ENCODE results near the gene SEPTIN10.

SEPTIN10 gene

DNA sequence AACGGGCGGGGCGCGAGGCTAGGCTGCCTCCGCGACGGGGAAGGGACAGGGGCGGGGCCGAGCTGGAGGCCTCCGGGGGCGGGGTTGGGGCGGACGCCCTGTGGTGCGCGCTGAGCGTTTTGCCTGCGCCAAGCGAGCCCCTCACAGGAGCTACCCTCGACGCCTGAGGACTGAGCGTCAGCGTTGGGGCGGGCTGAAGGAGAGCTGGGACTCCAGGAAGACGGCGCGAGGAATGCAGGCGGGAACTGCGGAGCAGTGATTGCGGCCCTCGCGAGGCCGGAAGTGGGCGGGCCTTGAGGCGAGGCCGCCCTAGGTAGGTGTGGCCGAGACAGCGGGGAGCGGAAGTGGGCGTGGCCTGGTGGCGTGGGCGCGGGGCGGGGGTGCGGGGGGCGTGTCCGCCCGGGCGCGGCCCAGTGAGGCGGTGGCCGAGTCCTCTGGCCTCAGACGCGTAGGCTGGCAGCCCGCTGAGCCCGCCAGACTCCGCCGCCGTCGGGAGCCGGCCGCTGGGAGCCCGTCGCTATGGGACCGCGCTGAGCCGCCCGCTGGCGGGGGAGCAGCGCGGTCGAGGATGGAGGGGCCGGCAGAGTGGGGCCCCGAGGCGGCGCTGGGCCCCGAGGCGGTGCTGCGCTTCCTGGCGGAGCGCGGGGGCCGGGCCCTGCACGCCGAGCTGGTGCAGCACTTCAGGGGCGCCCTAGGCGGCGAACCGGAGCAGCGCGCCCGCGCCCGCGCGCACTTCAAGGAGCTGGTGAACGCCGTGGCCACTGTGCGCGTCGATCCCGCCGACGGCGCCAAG, at the start of gene SEPTIN10, which contains the start of gene SOWAHC:
Gene SEPTIN10, minus strand, starts transcription at position 45 of the 793 bp plus-strand sequence. CDS start 139 bp downstream, outside the sequence.
Gene SOWAHC, plus strand, starts transcription at position 443 of the 793 bp plus-strand sequence. Its CDS starts 126 bp downstream, at position 569.
- no peaks in the 10 kb centered on the region for H3K27me3 ChIP-seq (ENCODE audit: control insufficient read depth in 1 of 2, insufficient read depth in 2 of 2, low read length in 2 of 2)
- peak within 1 kb of the TSS; percentile 98 for H3K9ac ChIP-seq (ENCODE audit: low read length)
- peak within 1 kb of the TSS; percentile 71 to 97 for H3K4me3 ChIP-seq (ENCODE audit: low read depth in 1 of 2, low read length in 2 of 2)
- H3K36me3 ChIP-seq (ENCODE audit: insufficient read depth, low read length), result no peaks in the 10 kb centered on the region
- peaks cover 40% of the 10 kb centered on the region for H3K4me1 ChIP-seq (ENCODE audit: insufficient read depth, low read length)
- peak within 1 kb of the TSS; percentile 75 for H3K27ac ChIP-seq (ENCODE audit: low read depth, low read length)
- no peaks in the 10 kb centered on the region for H3K9me3 ChIP-seq (ENCODE audit: low read length)

DNA sequence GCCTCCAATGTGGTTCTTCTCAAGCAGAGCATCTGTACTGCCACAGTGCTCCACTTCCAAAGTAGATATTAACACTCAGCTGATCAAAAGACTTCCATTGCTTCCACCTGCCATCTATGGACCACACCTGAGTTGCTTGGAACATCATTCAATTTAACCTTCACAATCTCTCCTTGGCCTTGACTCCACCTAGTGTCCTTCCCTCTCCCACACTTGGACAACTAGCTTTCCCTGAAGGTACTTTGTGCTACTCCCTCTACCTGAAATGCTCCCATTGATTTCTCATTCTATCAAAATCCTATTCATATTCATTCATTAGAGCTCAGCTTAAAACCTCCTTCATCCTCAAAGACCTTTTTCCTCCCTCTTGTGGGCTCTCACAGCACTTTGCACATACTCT, 49.1 kb upstream of the SEPTIN10 start:
- Histone ChIP-seq H3K9ac (ENCODE audit: low read length) (no peak overlapping the region), H3K27ac (ENCODE audit: low read depth, low read length) (no peak overlapping the region), H3K27me3 (ENCODE audit: control insufficient read depth in 1 of 2, insufficient read depth in 2 of 2, low read length in 2 of 2) (no peaks in the 10 kb centered on the region), H3K36me3 (ENCODE audit: insufficient read depth, low read length) (no peaks in the 10 kb centered on the region), H3K9me3 (ENCODE audit: low read length) (no peaks in the 10 kb centered on the region), H3K4me3 (ENCODE audit: low read depth in 1 of 2, low read length in 2 of 2) (no peak overlapping the region), H3K4me1 (ENCODE audit: insufficient read depth, low read length) (peaks cover 10% of the 10 kb centered on the region)

DNA sequence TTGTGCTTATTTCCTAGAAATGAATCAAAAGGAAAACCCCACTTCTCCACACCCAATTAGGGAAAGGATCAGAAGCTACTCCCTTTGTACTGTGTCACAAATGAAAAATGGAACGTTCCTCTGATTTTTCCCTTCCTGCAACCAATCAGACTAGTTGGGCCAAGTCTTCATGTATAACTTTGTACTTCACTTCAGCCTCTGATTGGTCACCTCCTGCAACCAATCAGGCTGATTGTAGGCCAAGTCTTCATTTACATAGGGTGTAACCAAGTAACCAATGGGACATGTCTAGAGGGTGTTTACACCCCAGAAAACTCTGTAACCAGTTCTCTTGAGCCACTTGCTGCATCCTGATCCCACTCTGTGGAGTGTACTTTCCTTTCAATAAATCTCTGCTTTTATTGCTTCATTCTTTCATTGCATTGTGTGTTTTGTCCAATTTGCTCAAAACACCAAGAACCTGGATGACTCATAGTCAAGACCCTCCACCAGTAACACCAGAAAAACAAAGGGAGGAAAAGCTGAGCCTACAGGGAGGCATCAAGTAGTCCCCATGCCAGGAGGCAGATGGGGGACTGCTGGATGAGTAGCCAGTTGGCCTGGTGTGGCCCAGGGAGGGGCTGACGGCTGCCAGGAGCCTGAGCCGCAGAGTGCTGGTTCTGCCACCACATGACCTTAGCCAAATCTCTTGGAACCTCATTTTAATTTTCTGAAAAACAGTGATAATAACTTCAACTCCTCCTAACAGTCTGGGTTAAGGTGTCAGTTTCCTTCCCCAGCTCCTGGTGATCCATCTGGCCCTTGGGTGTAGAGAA, 46.5 kb upstream of the SEPTIN10 start:
- H3K4me3 ChIP-seq (ENCODE audit: low read depth in 1 of 2, low read length in 2 of 2), result no peak overlapping the region
- H3K4me1 ChIP-seq (ENCODE audit: insufficient read depth, low read length), result peaks cover 10% of the 10 kb centered on the region
- H3K9ac ChIP-seq (ENCODE audit: low read length), result no peak overlapping the region
- no peaks in the 10 kb centered on the region for H3K36me3 ChIP-seq (ENCODE audit: insufficient read depth, low read length)
- no peaks in the 10 kb centered on the region for H3K27me3 ChIP-seq (ENCODE audit: control insufficient read depth in 1 of 2, insufficient read depth in 2 of 2, low read length in 2 of 2)
- no peaks in the 10 kb centered on the region for H3K9me3 ChIP-seq (ENCODE audit: low read length)
- no peak overlapping the region for H3K27ac ChIP-seq (ENCODE audit: low read depth, low read length)

DNA sequence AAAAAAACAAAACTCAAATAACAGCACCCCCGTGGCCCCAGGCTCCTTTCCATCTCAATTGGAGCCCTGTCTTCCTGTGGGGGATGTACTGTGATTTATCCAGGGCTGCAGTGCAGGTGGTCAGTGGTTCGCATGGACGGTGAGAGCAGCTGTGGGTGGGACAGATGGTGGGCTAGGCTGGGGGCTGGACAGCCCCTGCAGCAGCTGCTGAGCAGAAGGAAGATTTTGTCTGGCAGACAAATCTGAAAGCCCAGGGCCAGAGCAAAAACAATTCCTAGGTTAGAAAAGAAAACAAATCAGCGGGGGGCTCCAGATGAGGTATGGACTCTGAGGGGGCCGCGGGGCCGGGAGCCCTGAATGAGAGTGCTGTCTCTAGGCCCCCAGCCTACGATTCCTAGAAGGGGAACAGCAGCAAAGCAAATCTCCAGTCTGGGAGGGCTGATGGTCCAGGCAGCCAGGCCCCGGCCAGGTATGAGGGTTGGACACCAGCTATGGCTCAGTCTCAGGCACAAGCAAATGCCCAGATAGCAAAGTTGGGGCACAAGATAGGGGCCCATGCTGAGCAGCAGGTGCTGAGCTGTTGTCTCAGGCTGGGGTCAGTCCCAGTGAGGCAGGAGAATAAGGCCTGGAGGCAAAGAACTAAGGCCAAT, 45.8 kb upstream of the SEPTIN10 start:
- Histone ChIP-seq H3K27ac (ENCODE audit: low read depth, low read length) (no peak overlapping the region), H3K36me3 (ENCODE audit: insufficient read depth, low read length) (no peaks in the 10 kb centered on the region), H3K27me3 (ENCODE audit: control insufficient read depth in 1 of 2, insufficient read depth in 2 of 2, low read length in 2 of 2) (no peaks in the 10 kb centered on the region), H3K4me3 (ENCODE audit: low read depth in 1 of 2, low read length in 2 of 2) (no peak overlapping the region), H3K4me1 (ENCODE audit: insufficient read depth, low read length) (peaks cover 10% of the 10 kb centered on the region), H3K9me3 (ENCODE audit: low read length) (no peaks in the 10 kb centered on the region), H3K9ac (ENCODE audit: low read length) (no peak overlapping the region)

DNA sequence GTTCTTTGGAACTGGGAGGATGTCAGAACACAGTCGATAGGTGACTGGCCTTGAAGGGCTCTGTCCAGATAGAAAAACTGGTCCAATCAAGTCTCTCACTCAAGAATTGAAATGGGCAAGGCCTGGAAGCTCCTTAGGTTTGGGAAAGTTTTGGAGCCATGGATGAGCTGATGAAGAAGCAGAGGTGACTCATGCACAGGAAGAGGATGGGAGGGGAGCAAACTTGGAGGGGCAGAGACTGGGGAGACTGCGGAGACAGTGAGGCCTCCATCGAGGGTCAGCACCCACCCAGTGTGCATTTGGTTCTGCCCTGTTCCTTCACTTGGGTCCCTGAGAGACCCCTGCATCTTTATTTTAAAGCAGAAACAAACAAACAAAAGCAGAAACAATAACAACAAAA, 41.5 kb upstream of the SEPTIN10 start:
- Histone ChIP-seq H3K36me3 (ENCODE audit: insufficient read depth, low read length) (no peaks in the 10 kb centered on the region), H3K9me3 (ENCODE audit: low read length) (no peaks in the 10 kb centered on the region), H3K27ac (ENCODE audit: low read depth, low read length) (no peak overlapping the region), H3K4me3 (ENCODE audit: low read depth in 1 of 2, low read length in 2 of 2) (no peak overlapping the region), H3K9ac (ENCODE audit: low read length) (no peak overlapping the region), H3K4me1 (ENCODE audit: insufficient read depth, low read length) (no peaks in the 10 kb centered on the region), H3K27me3 (ENCODE audit: control insufficient read depth in 1 of 2, insufficient read depth in 2 of 2, low read length in 2 of 2) (no peaks in the 10 kb centered on the region)

DNA sequence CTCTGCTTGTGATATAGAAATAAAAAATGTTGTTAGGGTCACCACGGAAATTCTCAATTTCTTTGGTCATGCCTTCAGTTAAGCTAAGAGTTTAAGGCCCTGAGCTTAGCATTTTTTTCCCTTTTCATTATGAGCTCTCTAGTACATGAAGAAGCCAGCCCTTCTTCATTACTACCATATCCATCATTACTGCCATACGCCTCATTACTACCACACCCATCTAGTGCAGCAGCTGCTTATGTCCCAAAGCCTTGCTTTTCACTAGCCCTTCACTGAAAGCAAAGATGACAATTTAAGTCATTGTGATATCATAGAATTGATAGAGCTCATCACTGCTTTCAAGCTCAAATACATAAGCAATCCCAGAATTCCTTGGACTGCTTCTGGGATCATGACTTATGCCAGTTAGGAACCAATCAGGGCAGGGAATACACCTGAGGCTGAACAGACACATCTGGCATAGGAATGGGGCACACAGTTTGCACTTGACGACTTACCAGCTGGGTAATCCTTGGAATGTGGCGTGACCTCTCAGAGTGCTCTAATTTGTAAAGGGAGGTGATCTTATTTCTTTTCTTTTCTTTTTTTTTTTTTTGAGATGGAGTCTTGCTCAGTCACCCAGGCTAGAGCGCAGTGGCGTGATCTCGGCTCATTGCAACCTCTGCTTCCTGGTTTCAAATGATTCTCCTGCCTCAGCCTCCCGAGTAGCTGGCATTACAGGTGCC, 40.7 kb upstream of the SEPTIN10 start:
- no peaks in the 10 kb centered on the region for H3K9me3 ChIP-seq (ENCODE audit: low read length)
- H3K36me3 ChIP-seq (ENCODE audit: insufficient read depth, low read length), result no peaks in the 10 kb centered on the region
- no peaks in the 10 kb centered on the region for H3K27me3 ChIP-seq (ENCODE audit: control insufficient read depth in 1 of 2, insufficient read depth in 2 of 2, low read length in 2 of 2)
- H3K9ac ChIP-seq (ENCODE audit: low read length), result no peak overlapping the region
- no peak overlapping the region for H3K4me3 ChIP-seq (ENCODE audit: low read depth in 1 of 2, low read length in 2 of 2)
- H3K27ac ChIP-seq (ENCODE audit: low read depth, low read length), result no peak overlapping the region
- H3K4me1 ChIP-seq (ENCODE audit: insufficient read depth, low read length), result no peaks in the 10 kb centered on the region

DNA sequence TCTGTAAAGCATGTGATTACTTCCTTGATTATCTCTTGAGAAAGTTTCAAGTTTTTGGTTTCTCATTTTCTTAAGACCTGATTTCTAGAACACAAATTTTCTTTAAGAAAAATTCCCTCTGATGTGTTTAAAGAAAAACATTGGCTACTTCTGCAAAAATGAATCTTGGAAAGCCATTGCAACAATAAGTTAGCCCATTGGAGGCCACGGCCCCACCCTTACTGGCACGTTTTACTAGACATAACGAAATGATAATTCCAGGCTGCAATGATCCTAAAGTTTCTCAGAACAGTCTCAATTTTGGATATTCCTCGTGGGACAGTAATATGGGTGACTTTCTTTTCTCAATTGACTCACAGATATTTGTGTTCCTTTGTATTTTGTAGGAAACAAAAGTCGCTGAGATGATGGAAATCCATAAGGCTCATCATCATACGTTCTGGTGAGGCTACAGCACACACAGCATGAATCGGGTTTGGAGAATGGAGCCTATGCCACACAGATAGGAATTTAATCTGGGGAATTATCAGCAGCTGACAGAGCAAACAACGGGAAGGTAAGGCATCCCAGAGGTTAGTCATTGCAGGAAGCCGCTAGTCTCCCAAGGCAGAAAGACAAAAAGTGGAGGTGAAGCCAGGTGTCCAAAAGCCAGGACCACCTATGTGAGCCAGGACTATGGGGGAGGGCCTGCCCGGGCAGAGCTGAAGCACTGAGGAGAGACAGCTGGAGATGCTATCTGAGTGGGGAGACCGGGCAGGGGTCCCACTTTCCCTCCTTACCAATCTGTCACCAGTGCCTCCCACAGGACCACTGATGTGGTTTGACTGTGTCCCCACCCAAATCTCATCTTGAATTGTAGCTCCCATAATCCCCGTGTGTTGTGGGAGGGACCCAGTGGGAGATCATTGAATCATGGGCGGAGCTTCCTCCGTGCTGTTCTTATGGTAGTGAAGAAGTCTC, 36.2 kb upstream of the SEPTIN10 start:
- Histone ChIP-seq H3K27me3 (ENCODE audit: control insufficient read depth in 1 of 2, insufficient read depth in 2 of 2, low read length in 2 of 2) (no peaks in the 10 kb centered on the region), H3K9ac (ENCODE audit: low read length) (no peak overlapping the region), H3K4me3 (ENCODE audit: low read depth in 1 of 2, low read length in 2 of 2) (no peak overlapping the region), H3K27ac (ENCODE audit: low read depth, low read length) (no peak overlapping the region), H3K4me1 (ENCODE audit: insufficient read depth, low read length) (peaks cover under 1% of the 10 kb centered on the region), H3K9me3 (ENCODE audit: low read length) (no peaks in the 10 kb centered on the region), H3K36me3 (ENCODE audit: insufficient read depth, low read length) (no peaks in the 10 kb centered on the region)

DNA sequence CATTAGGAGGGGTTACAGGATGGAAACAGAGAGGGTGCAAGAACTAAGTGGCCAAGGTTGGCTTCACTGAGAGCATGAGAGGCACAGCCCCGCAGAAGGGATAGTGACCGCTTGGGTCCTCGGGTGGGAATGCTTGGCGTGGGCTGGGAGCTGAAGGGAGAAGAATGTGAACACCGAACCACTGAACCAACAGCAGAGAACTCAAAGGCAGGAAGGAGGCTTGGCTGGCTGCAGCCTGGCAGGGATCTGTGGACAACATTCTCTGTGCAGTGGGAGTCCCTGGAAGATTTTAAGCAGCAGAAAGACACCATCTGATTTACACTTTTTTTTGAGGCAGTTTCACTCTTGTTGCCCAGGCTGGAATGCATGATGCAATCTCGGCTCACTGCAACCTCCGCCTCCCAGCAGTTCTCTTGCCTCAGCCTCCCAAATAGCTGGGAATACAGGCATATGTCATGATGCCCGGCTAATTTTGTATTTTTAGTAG, 34.3 kb upstream of the SEPTIN10 start:
- Histone ChIP-seq H3K4me1 (ENCODE audit: insufficient read depth, low read length) (peaks cover 8% of the 10 kb centered on the region), H3K9me3 (ENCODE audit: low read length) (no peaks in the 10 kb centered on the region), H3K4me3 (ENCODE audit: low read depth in 1 of 2, low read length in 2 of 2) (no peak overlapping the region), H3K27me3 (ENCODE audit: control insufficient read depth in 1 of 2, insufficient read depth in 2 of 2, low read length in 2 of 2) (no peaks in the 10 kb centered on the region), H3K27ac (ENCODE audit: low read depth, low read length) (no peak overlapping the region), H3K36me3 (ENCODE audit: insufficient read depth, low read length) (no peaks in the 10 kb centered on the region), H3K9ac (ENCODE audit: low read length) (no peak overlapping the region)

DNA sequence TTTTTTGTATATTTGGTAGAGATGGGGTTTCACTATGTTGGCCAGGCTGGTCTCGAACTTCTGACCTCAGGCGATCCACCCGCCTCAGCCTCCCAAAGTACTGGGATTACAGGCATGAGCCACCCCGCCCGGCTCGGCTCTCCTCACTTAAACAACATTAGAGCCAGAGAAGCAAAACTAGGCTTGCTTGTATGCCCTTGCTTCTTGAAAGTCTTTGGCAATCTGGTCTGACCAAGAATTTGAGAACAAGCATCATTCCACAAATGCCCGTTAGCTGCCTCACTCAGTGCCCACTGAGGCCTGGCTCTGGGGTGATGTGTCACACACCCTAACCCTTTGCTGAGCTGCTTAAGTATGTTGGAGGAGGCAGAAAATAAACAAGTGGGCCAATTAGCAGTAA, 33.9 kb upstream of the SEPTIN10 start:
- no peaks in the 10 kb centered on the region for H3K27me3 ChIP-seq (ENCODE audit: control insufficient read depth in 1 of 2, insufficient read depth in 2 of 2, low read length in 2 of 2)
- H3K4me3 ChIP-seq (ENCODE audit: low read depth in 1 of 2, low read length in 2 of 2), result no peak overlapping the region
- H3K9ac ChIP-seq (ENCODE audit: low read length), result no peak overlapping the region
- peaks cover 8% of the 10 kb centered on the region for H3K4me1 ChIP-seq (ENCODE audit: insufficient read depth, low read length)
- H3K36me3 ChIP-seq (ENCODE audit: insufficient read depth, low read length), result no peaks in the 10 kb centered on the region
- no peaks in the 10 kb centered on the region for H3K9me3 ChIP-seq (ENCODE audit: low read length)
- H3K27ac ChIP-seq (ENCODE audit: low read depth, low read length), result no peak overlapping the region

DNA sequence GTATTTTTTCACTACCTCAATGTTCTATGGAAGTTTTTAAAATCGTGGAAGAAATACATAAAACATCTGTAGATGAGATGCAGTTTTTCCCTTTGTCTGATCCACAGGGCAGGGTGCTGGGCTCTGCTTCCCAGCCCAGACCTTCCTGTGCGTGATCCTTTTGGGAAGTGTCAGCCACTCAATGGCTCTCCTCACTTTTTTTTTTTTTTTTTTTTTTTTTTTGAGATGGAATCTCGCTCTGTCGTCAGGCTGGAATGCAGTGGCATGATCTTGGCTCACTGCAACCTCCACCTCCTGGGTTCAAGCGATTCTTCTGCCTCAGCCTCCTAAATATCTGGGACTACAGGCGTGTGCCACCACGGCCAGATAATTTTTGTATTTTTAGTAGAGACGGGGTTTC, 33.2 kb upstream of the SEPTIN10 start:
- H3K4me3 ChIP-seq (ENCODE audit: low read depth in 1 of 2, low read length in 2 of 2), result no peak overlapping the region
- no peaks in the 10 kb centered on the region for H3K36me3 ChIP-seq (ENCODE audit: insufficient read depth, low read length)
- H3K4me1 ChIP-seq (ENCODE audit: insufficient read depth, low read length), result peaks cover 8% of the 10 kb centered on the region
- no peaks in the 10 kb centered on the region for H3K9me3 ChIP-seq (ENCODE audit: low read length)
- H3K9ac ChIP-seq (ENCODE audit: low read length), result no peak overlapping the region
- H3K27ac ChIP-seq (ENCODE audit: low read depth, low read length), result no peak overlapping the region
- no peaks in the 10 kb centered on the region for H3K27me3 ChIP-seq (ENCODE audit: control insufficient read depth in 1 of 2, insufficient read depth in 2 of 2, low read length in 2 of 2)

Measured in muscle layer of colon (tissue), 2 donors.